K562 (cell line): Measurements from ENCODE around the gene EFCAB8. TPM values are rescaled to one million over a fixed set of nuclear protein-coding genes. Genes with fewer than 3 reads are reported as not detected.

Experiments
- ATAC-seq: fragments of 200-7000 bp; cut with Tn5 transposase; 3 replicates; pipeline ENCODE4 v1.9.1; 2020; ENCODE audit warnings: moderate library complexity
- BruUV-seq: library from RNA; stranded (reverse); fragments of 400-500 nt; replicated peaks from 2 replicates; lab custom pipeline; 2021; lab: Mats Ljungman, UMichigan
- CTCF ChIA-PET: fragments of 300-600 bp; formaldehyde crosslinking; extraction: SDS; loops from one replicate; lab custom pipeline; 2021; ENCODE audit warnings: low intra/inter-chr PET ratio; lab: Yijun Ruan, JAX
- POLR2A ChIA-PET: fragments of 300-600, 350-650 bp; sonication (Branson Sonifier 250); formaldehyde crosslinking; extraction: SDS; loops from one replicate; lab custom pipeline; 2021; ENCODE audit warnings: antibody characterized with exemption, inconsistent platforms; lab: Yijun Ruan, JAX
- DNase-seq, 4 experiments: peaks; one replicate each; pipeline versions ENCODE4 v3.0.0 to v3.0.0-alpha.2; 2011 to 2018; ENCODE audit warnings: low spot score in 3 of 4, mixed read lengths in 3 of 4; ENCODE audit errors: extremely low read depth in 1 of 4
- FAIRE-seq: peaks from 2 replicates; lab custom pipeline; 2011; peaks lifted over from hg19 to GRCh38; lab: Jason Lieb, UNC
- H2AFZ ChIP-seq: 2 replicates; pipeline ENCODE4 v1.6.0; 2011; ENCODE audit warnings: low read depth, low read length, control low read depth, inconsistent platforms
- H3K27ac ChIP-seq: fragments of 200-600 bp; 3 replicates; pipeline ENCODE4 v1.8.0; 2011; ENCODE audit warnings: low read depth, mild to moderate bottlenecking, control low read depth, inconsistent platforms, low read length, moderate library complexity, mixed read lengths; ENCODE audit errors: extremely low read depth
- H3K27me3 ChIP-seq, 2 experiments: fragments of 300-600 bp in 1 of 2; 2 replicates in 1 of 2; 3 replicates in 1 of 2; pipeline versions ENCODE4 v1.6.0 to v1.8.0; 2011; ENCODE audit warnings: inconsistent platforms in 2 of 2, low read length in 2 of 2, mild to moderate bottlenecking in 1 of 2, mixed read lengths in 1 of 2, moderate library complexity in 1 of 2; ENCODE audit not compliant: control insufficient read depth in 2 of 2, insufficient read depth in 2 of 2
- H3K36me3 ChIP-seq: fragments of 300-600 bp; 3 replicates; pipeline ENCODE4 v1.8.0; 2011; ENCODE audit warnings: mild to moderate bottlenecking, low read length, inconsistent platforms; ENCODE audit not compliant: control insufficient read depth, insufficient read depth
- H3K4me1 ChIP-seq, 2 experiments: fragments of 200-600 bp in 1 of 2; replicated peaks in 1 of 2; 2 replicates in 1 of 2; 3 replicates in 1 of 2; pipeline versions ENCODE4 v1.5.1 to v1.8.0; 2011; ENCODE audit warnings: inconsistent platforms in 2 of 2, low read length in 2 of 2, mild to moderate bottlenecking in 1 of 2, mixed read lengths in 1 of 2, moderate library complexity in 1 of 2; ENCODE audit not compliant: control insufficient read depth in 2 of 2, insufficient read depth in 2 of 2
- H3K4me2 ChIP-seq: 2 replicates; pipeline ENCODE4 v1.6.1; 2011; ENCODE audit warnings: low read length, control low read depth, inconsistent platforms, mixed read lengths; ENCODE audit not compliant: insufficient read depth
- H3K4me3 ChIP-seq: fragments of 200-600 bp; sonication (generic), shearing (Covaris generic); 2 replicates; pipeline ENCODE4 v1.5.1; 2016; ENCODE audit warnings: control low read depth, inconsistent platforms
- H3K79me2 ChIP-seq: fragments of 200-600 bp; 3 replicates; pipeline ENCODE4 v1.8.0; 2011; ENCODE audit warnings: low read length, inconsistent platforms; ENCODE audit not compliant: control insufficient read depth, insufficient read depth
- H3K9ac ChIP-seq, 2 experiments: 2 replicates each; pipeline versions ENCODE4 v1.6.0 to v1.6.1; 2011; ENCODE audit warnings: low read depth in 2 of 2, low read length in 2 of 2, control low read depth in 1 of 2, inconsistent platforms in 1 of 2, mild to moderate bottlenecking in 1 of 2, mixed read lengths in 1 of 2; ENCODE audit not compliant: insufficient read depth in 1 of 2
- H3K9me1 ChIP-seq: one replicate; pipeline ENCODE4 v1.6.0; 2011; ENCODE audit warnings: inconsistent platforms, mild to moderate bottlenecking, low read length, moderate library complexity; ENCODE audit not compliant: control insufficient read depth, insufficient read depth
- H3K9me3 ChIP-seq: replicated peaks from 2 replicates; pipeline ENCODE4 v1.5.1; 2011; ENCODE audit warnings: low read depth, low read length, inconsistent platforms; ENCODE audit not compliant: control insufficient read depth, insufficient read depth
- H4K20me1 ChIP-seq: replicated peaks from 2 replicates; pipeline ENCODE4 v1.6.1; 2011; ENCODE audit warnings: low read length, inconsistent platforms, mixed read lengths; ENCODE audit not compliant: control insufficient read depth, insufficient read depth
- ARID2 ChIP-seq: fragments of 450-650 bp; IDR thresholded peaks from 2 replicates; pipeline ENCODE4 v1.6.1; 2017; ENCODE audit warnings: antibody characterized with exemption, mild to moderate bottlenecking
- HDAC3 ChIP-seq: fragments of 450-650 bp; IDR thresholded peaks from 2 replicates; pipeline ENCODE4 v1.6.1; 2018; ENCODE audit warnings: borderline replicate concordance, mild to moderate bottlenecking, moderate library complexity; ENCODE audit not compliant: partially characterized antibody
- NCOA6 ChIP-seq: fragments of 450-650 bp; IDR thresholded peaks from 2 replicates; pipeline ENCODE4 v1.6.1; 2017; ENCODE audit warnings: mild to moderate bottlenecking
- RNF2 ChIP-seq: sonication (generic); IDR thresholded peaks from 2 replicates; pipeline ENCODE4 v1.6.1; 2016
- TSC22D4 ChIP-seq: fragments of 450-650 bp; IDR thresholded peaks from 2 replicates; pipeline ENCODE4 v1.6.1; 2016; ENCODE audit warnings: missing genetic modification characterization, missing biosample characterization, control low read depth
- WHSC1 ChIP-seq: IDR thresholded peaks from one replicate; pipeline ENCODE4 v1.6.1; 2012; ENCODE audit warnings: low read length, control low read depth, inconsistent platforms
- WGBS: fragments of 100-300 bp; shearing (Covaris generic); methylation state at CpG from one replicate; pipeline ENCODE4 v1.1.6; 2016; ENCODE audit warnings: low coverage, mixed read lengths; ENCODE audit not compliant: insufficient coverage; ENCODE audit errors: missing lambda C conversion rate; 5-methylcytosine and 5-hydroxymethylcytosine counted together
- in situ Hi-C: fragments of 300-500 bp; cut with MboI; formaldehyde crosslinking; loops from 4 replicates; pipeline ENCODE4 v1.15.0; 2018; ENCODE audit warnings: inconsistent platforms, mixed read lengths
- intact Hi-C: fragments of 100-400 bp; cut with micrococcal nuclease; formaldehyde crosslinking; loops from 2 replicates; pipeline ENCODE4 v1.14.2; 2022
- polyA plus RNA-seq, 8 experiments: library from polyadenylated mRNA; depleted of rRNA in 4 of 8; stranded (reverse) in 5 of 8; unstranded in 3 of 8; fragments of >200 nt; fragmentation: Nextera tagmentation in 2 of 8; fragmentation: Illumina TruSeq in 1 of 8; extraction: Ambion mirVana in 2 of 8; extraction: Trizol in 1 of 8; gene quantifications; 2 replicates each; pipeline versions ENCODE4 v1.2.1 to v1.2.3, GENCODE V29; 2011 to 2014; ENCODE audit warnings: inconsistent platforms in 1 of 8, missing spikeins in 1 of 8
- total RNA-seq, 7 experiments: library from RNA; depleted of rRNA in 6 of 7; stranded (reverse); fragments of >200 nt in 6 of 7; fragmentation: Illumina TruSeq in 2 of 7; extraction: Trizol in 2 of 7; gene quantifications; 2 replicates each; pipeline versions ENCODE4 v1.2.1 to v1.2.3, GENCODE V29; 2011 to 2021; ENCODE audit warnings: low replicate concordance in 1 of 7
- TF ChIP-seq, protein P1 (sequence below): fragments of 250-450 bp; sonication (Bioruptor Pico); IDR thresholded peaks from 2 replicates; pipeline ENCODE4 v1.8.0; 2021; ENCODE audit warnings: borderline replicate concordance, mild to moderate bottlenecking, moderate library complexity; ENCODE audit not compliant: poor library complexity, severe bottlenecking
- TF ChIP-seq, protein P2 (sequence below): sonication (generic); formaldehyde crosslinking; IDR thresholded peaks from 2 replicates; pipeline ENCODE4 v1.8.0; 2023; ENCODE audit warnings: mild to moderate bottlenecking, missing genetic modification reagents

Gene EFCAB8
- total and polyA plus RNA-seq, 9 of the 15 experiments (the other 6 are each of a cell fraction or from before 2014, with no cell fraction given): 0.03 to 0.18 (median 0.11) TPM; not detected in 6

- BruUV-seq: no TSS peak
- Histone ChIP-seq H3K4me3 (no peak overlapping the region), H3K4me1 (peaks cover 0 to 3% of the 10 kb centered on the region in 2 experiments; a peak in 2 of 5 replicates), H3K27me3 (peaks cover 25 to 46% of the 10 kb centered on the region in 2 experiments; a peak in 4 of 5 replicates), H3K36me3 (no peaks in the 10 kb centered on the region), H3K27ac (no peak overlapping the region)
- FAIRE-seq (no peak), ATAC-seq (no peak), DNase-seq (no peak)
- intact Hi-C loops (no loop called here), in situ Hi-C loops (no loop called here)
- 19% methylated on average over 9 of the region's 9 CpGs for WGBS
- CTCF ChIA-PET: no interaction called here
- TF ChIP-seq, protein P1, sequence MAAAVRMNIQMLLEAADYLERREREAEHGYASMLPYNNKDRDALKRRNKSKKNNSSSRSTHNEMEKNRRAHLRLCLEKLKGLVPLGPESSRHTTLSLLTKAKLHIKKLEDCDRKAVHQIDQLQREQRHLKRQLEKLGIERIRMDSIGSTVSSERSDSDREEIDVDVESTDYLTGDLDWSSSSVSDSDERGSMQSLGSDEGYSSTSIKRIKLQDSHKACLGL (CRISPR knock-in tag): no peak
- TF ChIP-seq NCOA6 (no peak), ARID2 (no peak), HDAC3 (no peak), RNF2 (no peak), WHSC1 (no peak), TSC22D4 (no peak)
- TF ChIP-seq, protein P2, sequence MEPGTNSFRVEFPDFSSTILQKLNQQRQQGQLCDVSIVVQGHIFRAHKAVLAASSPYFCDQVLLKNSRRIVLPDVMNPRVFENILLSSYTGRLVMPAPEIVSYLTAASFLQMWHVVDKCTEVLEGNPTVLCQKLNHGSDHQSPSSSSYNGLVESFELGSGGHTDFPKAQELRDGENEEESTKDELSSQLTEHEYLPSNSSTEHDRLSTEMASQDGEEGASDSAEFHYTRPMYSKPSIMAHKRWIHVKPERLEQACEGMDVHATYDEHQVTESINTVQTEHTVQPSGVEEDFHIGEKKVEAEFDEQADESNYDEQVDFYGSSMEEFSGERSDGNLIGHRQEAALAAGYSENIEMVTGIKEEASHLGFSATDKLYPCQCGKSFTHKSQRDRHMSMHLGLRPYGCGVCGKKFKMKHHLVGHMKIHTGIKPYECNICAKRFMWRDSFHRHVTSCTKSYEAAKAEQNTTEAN: no peak
- TF ChIP-seq, all 486 proteins: peak for 0
- H3K9me3 ChIP-seq: no peaks in the 10 kb centered on the region
- no peaks in the 10 kb centered on the region for H3K9me1 ChIP-seq
- POLR2A ChIA-PET: interaction anchor here (0.6 to 1.2 kb wide), 2 partner anchors 10 to 32 kb away, joined by 3 to 6 read pairs; no protein-coding TSS in a partner anchor
- H4K20me1 ChIP-seq: peaks cover 6% of the 10 kb centered on the region; the same call in 1 of the 2 replicates
- no peak overlapping the region for H3K9ac ChIP-seq
- no peak overlapping the region for H3K4me2 ChIP-seq
- H3K79me2 ChIP-seq: no peaks in the 10 kb centered on the region
- no peak overlapping the region for H2AFZ ChIP-seq
These were observed 16.9 kb downstream of the EFCAB8 start for GRCh38 chr20:32875673-32876072.
